GM23248 (cell line): ENCODE measurements around the gene BTBD2.

ENCODE experiments used
- EZH2 ChIP-seq: fragments of 200-600 bp; sonication (generic); IDR thresholded peaks from 2 replicates; pipeline ENCODE4 v1.6.1; 2018; ENCODE audit warnings: antibody characterized with exemption, mild to moderate bottlenecking; ENCODE audit not compliant: insufficient read depth, poor library complexity, severe bottlenecking
- EZH2phosphoT487 ChIP-seq: fragments of 200-600 bp; sonication (generic); IDR thresholded peaks from 2 replicates; pipeline ENCODE4 v1.6.1; 2018; ENCODE audit warnings: antibody characterized with exemption, moderate library complexity, mild to moderate bottlenecking, low read depth; ENCODE audit not compliant: insufficient read depth

DNA sequence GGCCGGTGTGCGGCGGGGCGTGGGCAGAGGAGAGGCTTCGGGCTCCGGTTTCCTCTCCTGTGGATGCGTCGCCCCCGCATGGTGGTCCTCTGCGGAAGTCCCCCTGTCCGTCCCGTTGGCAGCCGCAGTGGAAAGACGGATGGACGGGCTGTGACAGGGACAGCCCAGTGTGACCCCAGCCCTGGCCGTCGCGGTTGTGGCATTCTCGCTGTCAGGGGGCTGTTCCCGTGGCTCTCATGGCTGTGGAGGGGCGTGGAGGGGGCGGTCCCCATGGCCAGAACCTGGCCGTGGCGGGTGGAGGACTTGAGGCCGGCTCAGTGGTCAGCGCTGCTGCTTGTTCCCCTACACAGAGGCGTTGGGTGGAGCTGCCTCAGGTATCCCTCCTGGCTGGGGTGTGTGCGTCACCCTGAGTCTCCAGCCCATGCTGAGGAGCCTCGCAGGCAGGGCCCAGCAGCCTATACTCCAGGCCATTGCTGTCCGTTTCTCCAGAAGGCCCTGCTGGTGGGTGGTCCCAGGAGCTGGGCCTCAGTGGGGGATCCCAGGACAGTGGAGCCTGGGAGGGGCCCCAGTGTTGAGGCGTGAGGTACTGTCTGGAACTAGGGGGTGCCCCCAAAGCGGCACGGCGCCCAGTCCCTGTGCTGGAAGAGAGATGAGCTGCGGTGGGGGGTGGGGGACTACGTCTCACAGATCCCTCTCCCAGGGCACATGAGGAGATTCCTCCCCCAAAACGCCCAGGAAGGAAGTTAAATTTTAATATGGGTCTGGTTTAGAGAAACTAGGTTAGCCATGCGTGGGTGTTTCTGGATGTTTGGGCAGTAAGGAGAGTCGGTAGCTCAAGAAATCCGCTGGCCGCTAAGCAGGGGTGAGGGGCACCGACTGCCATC is 54.3 kb downstream of the BTBD2 start:
- TF ChIP-seq EZH2, result no peak
- TF ChIP-seq EZH2phosphoT487, result no peak
